NOMO-1 (cell line): ENCODE data around the gene KRR1.
"Not testable (repeated sequence)": the region's sequence is repeated elsewhere in the genome, so short reads cannot be mapped to it uniquely, and the experiment has no call there.

ENCODE experiments used
- DNase-seq, 2 experiments: peaks; one replicate each; lab custom pipeline; 2025; ENCODE audit not compliant: unreplicated experiment in 2 of 2; lab: John Stamatoyannopoulos, UW

KRR1 gene

GRCh38 chr12:75479963-75480461 is 31.4 kb downstream of the KRR1 start:
- DNase-seq = peak in 1 of 2 experiments; percentile 44

- DNase-seq = peak; percentile 77 to 96
Observed at GRCh38 chr12:75478116-75478794, 33.2 kb downstream of the KRR1 start.

- no peak for DNase-seq
Observed at GRCh38 chr12:75477137-75477536, 34.3 kb downstream of the KRR1 start.

GRCh38 chr12:75476071-75476470 is 35.3 kb downstream of the KRR1 start:
- DNase-seq = no peak

- DNase-seq = no peak
Observed at GRCh38 chr12:75474116-75474515, 37.3 kb downstream of the KRR1 start.

- peak; percentile 70 to 97 for DNase-seq
Observed at GRCh38 chr12:75471902-75472890, 39.2 kb downstream of the KRR1 start.

- no peak for DNase-seq
Observed at GRCh38 chr12:75460204-75460603, 51.2 kb downstream of the KRR1 start.

GRCh38 chr12:75459755-75460154 is 51.7 kb downstream of the KRR1 start:
- DNase-seq = no peak

GRCh38 chr12:75457866-75458265 is 53.5 kb downstream of the KRR1 start:
- not testable (repeated sequence) for DNase-seq

- peak in 1 of 2 experiments; percentile 5 for DNase-seq
Observed at GRCh38 chr12:75457191-75457590, 54.2 kb downstream of the KRR1 start.

GRCh38 chr12:75455839-75456238 is 55.6 kb downstream of the KRR1 start:
- no peak for DNase-seq

GRCh38 chr12:75452675-75453330 is 58.6 kb downstream of the KRR1 start:
- no peak for DNase-seq

GRCh38 chr12:75447691-75448393 is 63.6 kb downstream of the KRR1 start:
- DNase-seq = no peak

- DNase-seq = no peak
Observed at GRCh38 chr12:75446857-75447256, 64.6 kb downstream of the KRR1 start.

GRCh38 chr12:75445137-75445507 is 66.3 kb downstream of the KRR1 start:
- peak in 1 of 2 experiments; percentile 4 for DNase-seq

GRCh38 chr12:75444429-75445136 is 66.8 kb downstream of the KRR1 start:
- DNase-seq = no peak

- no peak for DNase-seq
Observed at GRCh38 chr12:75443709-75444108, 67.7 kb downstream of the KRR1 start.

- not testable (repeated sequence) for DNase-seq
Observed at GRCh38 chr12:75442454-75442853, 69.0 kb downstream of the KRR1 start.

GRCh38 chr12:75441687-75442449 is 69.5 kb downstream of the KRR1 start:
- DNase-seq = not testable (repeated sequence)
